HepG2 (cell line): Measurements from ENCODE around the gene BIVM. TPM values are rescaled to one million over a fixed set of nuclear protein-coding genes. Genes with fewer than 3 reads are reported as not detected.
A peak's percentile ranks its signal among the peaks of the same experiment; 100 is the strongest.

Source experiments
- BRCA1 ChIP-seq: sonication (generic); formaldehyde crosslinking; IDR thresholded peaks from 2 replicates; pipeline ENCODE4 v1.4.0; 2020; ENCODE audit warnings: missing genetic modification reagents
- CBX1 ChIP-seq: IDR thresholded peaks from one replicate; pipeline ENCODE4 v1.6.1; 2016; ENCODE audit warnings: antibody characterized with exemption, low read depth
- CC2D1A ChIP-seq: sonication (generic); formaldehyde crosslinking; IDR thresholded peaks from 2 replicates; pipeline ENCODE4 v1.8.1; 2023; ENCODE audit warnings: mild to moderate bottlenecking, missing genetic modification reagents
- ELF4 ChIP-seq: sonication (generic); formaldehyde crosslinking; IDR thresholded peaks from 2 replicates; pipeline ENCODE4 v1.5.0; 2020; ENCODE audit warnings: missing genetic modification reagents, mild to moderate bottlenecking, moderate library complexity, borderline replicate concordance
- FIP1L1 ChIP-seq: fragments of 200-400 bp; formaldehyde crosslinking; IDR thresholded peaks from 2 replicates; pipeline ENCODE4 v1.6.1; 2018; ENCODE audit warnings: low read depth, mild to moderate bottlenecking, low read length, moderate library complexity, borderline replicate concordance; ENCODE audit not compliant: insufficient read depth
- FOXO4 ChIP-seq: sonication (generic); formaldehyde crosslinking; conservative IDR thresholded peaks from 2 replicates; pipeline ENCODE4 v1.8.1; 2023; ENCODE audit warnings: missing genetic modification reagents
- HCFC1 ChIP-seq: fragments of 150-350 bp; IDR thresholded peaks from 2 replicates; pipeline ENCODE4 v1.6.1; 2014; ENCODE audit warnings: low read depth, low read length
- MAFK ChIP-seq, 2 experiments: IDR thresholded peaks in 1 of 2; conservative IDR thresholded peaks in 1 of 2; 2 replicates each; pipeline ENCODE4 v1.6.1; 2011; ENCODE audit warnings: improper control_type of control experiment in 2 of 2, low read length in 2 of 2
- NFKBIZ ChIP-seq: IDR thresholded peaks from 2 replicates; pipeline ENCODE4 v1.6.1; 2018; ENCODE audit warnings: missing genetic modification reagents, missing compliant biosample characterization
- NFRKB ChIP-seq: fragments of 450-650 bp; IDR thresholded peaks from 2 replicates; pipeline ENCODE4 v1.6.1; 2017
- NR0B2 ChIP-seq: sonication (generic); formaldehyde crosslinking; IDR thresholded peaks from 2 replicates; pipeline ENCODE4 v1.4.0; 2020; ENCODE audit warnings: mild to moderate bottlenecking, missing genetic modification reagents
- PAF1 ChIP-seq: IDR thresholded peaks from 2 replicates; pipeline ENCODE4 v1.6.1; 2016; ENCODE audit warnings: missing genetic modification reagents, missing compliant biosample characterization
- PAXIP1 ChIP-seq: sonication (generic); formaldehyde crosslinking; conservative IDR thresholded peaks from 2 replicates; pipeline ENCODE4 v1.4.0; 2020; ENCODE audit warnings: mild to moderate bottlenecking, missing genetic modification reagents, moderate library complexity
- TAF1 ChIP-seq: sonication (generic); formaldehyde crosslinking; IDR thresholded peaks from 2 replicates; pipeline ENCODE4 v1.4.0; 2020; ENCODE audit warnings: missing genetic modification reagents
- TBP ChIP-seq: sonication (generic); formaldehyde crosslinking; IDR thresholded peaks from 2 replicates; pipeline ENCODE4 v1.5.0; 2020; ENCODE audit warnings: missing genetic modification reagents
- ZBTB25 ChIP-seq: IDR thresholded peaks from 2 replicates; pipeline ENCODE4 v1.6.1; 2018; ENCODE audit warnings: missing genetic modification reagents
- ZMAT3 ChIP-seq: sonication (generic); formaldehyde crosslinking; conservative IDR thresholded peaks from 2 replicates; pipeline ENCODE4 v1.7.0; 2021; ENCODE audit warnings: missing genetic modification reagents
- ZMAT5 ChIP-seq: sonication (generic); formaldehyde crosslinking; IDR thresholded peaks from 2 replicates; pipeline ENCODE4 v1.5.0; 2020; ENCODE audit warnings: mild to moderate bottlenecking, low read depth, missing genetic modification reagents, borderline replicate concordance
- ZNF121 ChIP-seq: sonication (generic); formaldehyde crosslinking; IDR thresholded peaks from 2 replicates; pipeline ENCODE4 v1.5.0; 2020; ENCODE audit warnings: mild to moderate bottlenecking, missing genetic modification reagents
- ZNF670 ChIP-seq: sonication (generic); formaldehyde crosslinking; IDR thresholded peaks from 2 replicates; pipeline ENCODE4 v1.8.0; 2022; ENCODE audit warnings: mild to moderate bottlenecking, missing genetic modification reagents, borderline replicate concordance
- ZNF678 ChIP-seq: sonication (generic); formaldehyde crosslinking; IDR thresholded peaks from 2 replicates; pipeline ENCODE4 v1.4.0; 2020; ENCODE audit warnings: mild to moderate bottlenecking, missing genetic modification reagents
- ZNF891 ChIP-seq: sonication (generic); formaldehyde crosslinking; IDR thresholded peaks from 2 replicates; pipeline ENCODE4 v1.5.0; 2020; ENCODE audit warnings: mild to moderate bottlenecking, missing genetic modification reagents
- ZSCAN31 ChIP-seq: sonication (generic); formaldehyde crosslinking; IDR thresholded peaks from 2 replicates; pipeline ENCODE4 v1.5.0; 2020; ENCODE audit warnings: low read depth, mild to moderate bottlenecking, missing genetic modification reagents
- polyA plus RNA-seq, 8 experiments: library from polyadenylated mRNA; depleted of rRNA in 3 of 8; stranded (reverse) in 7 of 8; unstranded in 1 of 8; fragments of >200 nt; fragmentation: Illumina TruSeq in 4 of 8; extraction: Trizol in 4 of 8; gene quantifications; 2 replicates each; pipeline versions ENCODE4 v1.2.1 to v1.2.3, GENCODE V29; 2011 to 2016; ENCODE audit warnings: low read depth in 4 of 8, missing spikeins in 1 of 8, mixed read lengths in 1 of 8; ENCODE audit not compliant: insufficient read depth in 1 of 8
- total RNA-seq, 5 experiments: library from RNA; depleted of rRNA; stranded (reverse); fragments of >200 nt; fragmentation: Illumina TruSeq; extraction: Trizol; gene quantifications; 2 replicates each; pipeline ENCODE4 v1.2.3, GENCODE V29; 2016; ENCODE audit warnings: low read depth in 1 of 5

Gene BIVM
- total and polyA plus RNA-seq, 2 of the 13 experiments (the other 11 are each of a cell fraction or from before 2014, with no cell fraction given) = 10.4 to 15.8 TPM

- TF ChIP-seq ZNF891 (CRISPR knock-in tag) (no peak), ZNF678 (CRISPR knock-in tag) (no peak), ZBTB25 (CRISPR knock-in tag) (no peak; the same call in 1 of the 2 replicates), FIP1L1 (no peak), ZMAT5 (CRISPR knock-in tag) (no peak), TAF1 (CRISPR knock-in tag) (no peak), ZMAT3 (CRISPR knock-in tag) (no peak), ZNF121 (CRISPR knock-in tag) (no peak), CBX1 (no peak), ELF4 (CRISPR knock-in tag) (no peak), PAXIP1 (CRISPR knock-in tag) (peak; percentile 76), TBP (no peak), NR0B2 (no peak), ZSCAN31 (no peak), HCFC1 (no peak), BRCA1 (CRISPR knock-in tag) (no peak), ZNF670 (CRISPR knock-in tag) (no peak), FOXO4 (no peak), MAFK (conservative IDR thresholded peaks at IDR 0.05 in 1 of 2, IDR thresholded peaks at IDR 0.05 in 1 of 2; ENCODE audit: low read length in 2 of 2) (no peak), NFRKB (no peak), NFKBIZ (no peak), PAF1 (no peak), CC2D1A (no peak)
These were observed 28.5 kb upstream of the BIVM start (continued) for GRCh38 chr13:102770435-102770834.
